Hematopoietic multipotent progenitor cell treated with erythropoietin and hydrocortisone succinate and interleukin-3 and kit ligand, for 4 days (in vitro differentiated cells): ENCODE measurements around the gene SPTLC3.

ENCODE experiments used
- DNase-seq: peaks from one replicate; pipeline ENCODE4 v3.0.0-alpha.2; 2015

SPTLC3 gene

DNA sequence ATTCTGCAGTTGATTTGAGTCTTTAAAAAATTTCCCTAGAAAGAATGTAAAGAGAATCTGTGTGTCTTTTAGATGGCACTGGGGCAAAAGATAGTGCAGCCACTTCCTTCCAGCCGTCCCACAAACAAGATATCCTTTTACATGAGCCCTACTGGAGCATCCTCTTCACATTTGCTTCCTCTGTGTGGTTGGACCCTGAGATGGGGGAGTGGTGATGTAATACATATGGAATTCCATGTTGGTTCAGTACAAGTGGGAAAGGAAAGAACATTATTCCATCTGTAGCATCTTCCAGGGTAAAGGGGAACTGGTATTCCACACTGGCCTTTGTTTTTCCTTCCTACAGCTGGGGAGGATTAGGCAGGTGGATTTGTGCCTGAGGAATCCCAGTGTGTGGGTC, 133.4 kb downstream of the SPTLC3 start:
- DNase-seq, result peak; percentile 29

DNA sequence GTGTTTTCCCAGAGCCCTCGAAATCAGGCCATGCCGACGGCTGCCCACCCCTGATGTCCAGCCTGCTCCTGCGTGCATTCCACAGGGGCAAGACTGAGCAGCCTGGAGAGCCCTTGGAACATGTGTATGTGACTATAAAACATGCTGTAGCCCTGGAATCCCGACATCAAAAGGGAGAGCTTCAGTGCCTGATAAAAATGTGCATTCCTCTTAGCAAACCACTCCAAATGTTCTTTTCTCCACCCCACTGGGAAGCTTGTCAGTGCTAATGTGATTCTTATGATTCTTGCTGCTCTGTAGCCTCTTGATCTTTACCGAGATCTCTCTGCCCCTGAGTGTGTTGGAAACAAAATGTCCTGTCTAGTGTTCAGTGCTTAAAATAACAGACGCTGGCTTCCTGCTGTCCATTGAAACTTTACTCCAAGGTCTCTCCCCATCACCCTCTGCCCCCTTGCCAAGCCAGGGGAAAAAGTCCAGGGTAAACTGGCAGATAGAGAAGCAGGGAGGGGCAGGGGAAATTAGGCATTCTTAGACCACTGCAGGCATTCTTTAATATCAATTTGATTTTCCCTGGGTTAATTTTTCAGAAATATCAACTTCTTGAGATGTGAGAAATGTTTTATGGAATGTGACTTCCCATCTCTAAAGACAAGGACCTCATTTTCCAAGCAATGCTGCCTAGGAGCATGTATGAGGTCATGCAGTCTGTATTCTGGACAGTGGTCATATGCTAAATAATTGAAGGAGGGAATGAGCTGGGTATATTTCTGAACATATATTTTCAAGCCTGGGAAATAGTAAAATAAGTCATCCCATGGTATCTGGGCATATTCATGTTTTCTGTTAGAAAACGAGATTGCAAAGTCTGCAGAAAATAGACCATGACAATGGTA, 138.5 kb downstream of the SPTLC3 start:
- no peak for DNase-seq

DNA sequence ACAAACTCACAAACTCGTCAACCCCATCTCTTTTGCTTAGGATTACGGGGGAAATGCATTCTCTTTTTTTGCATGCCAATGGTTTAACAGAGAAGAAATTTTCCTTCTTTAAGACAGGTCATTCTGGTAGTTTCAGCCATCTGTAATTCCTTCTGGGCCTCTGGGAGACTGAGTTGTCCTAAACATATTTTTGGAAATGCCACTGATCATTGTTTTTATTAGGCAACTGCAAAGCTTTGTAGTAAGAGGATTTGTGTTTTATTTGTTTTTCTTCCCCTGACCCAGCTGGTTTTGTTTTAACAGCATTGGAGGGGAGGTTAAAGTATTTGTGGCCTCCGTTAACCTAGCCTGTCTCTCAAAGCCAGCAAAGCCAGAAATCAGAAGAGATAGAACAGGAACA, 139.2 kb downstream of the SPTLC3 start:
- no peak for DNase-seq

DNA sequence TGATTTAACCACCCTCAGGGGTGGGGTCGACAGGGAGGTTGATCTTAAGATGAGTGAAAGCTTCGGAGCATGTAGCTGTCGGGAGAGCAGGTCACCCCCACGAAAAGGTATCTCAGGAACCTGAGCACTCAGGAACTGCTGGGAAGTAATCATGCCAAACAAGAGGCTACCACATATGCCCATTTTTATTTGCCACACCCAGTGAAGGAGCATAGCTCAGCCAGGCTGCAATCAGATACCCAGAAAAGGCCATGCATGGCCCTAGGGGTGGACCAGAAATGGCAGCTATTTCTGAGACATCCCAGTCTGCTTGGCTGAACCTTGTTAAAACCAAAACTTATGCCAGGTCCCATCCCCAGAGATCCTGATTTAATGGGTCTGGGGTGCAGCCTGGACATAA, 139.6 kb downstream of the SPTLC3 start:
- no peak for DNase-seq

DNA sequence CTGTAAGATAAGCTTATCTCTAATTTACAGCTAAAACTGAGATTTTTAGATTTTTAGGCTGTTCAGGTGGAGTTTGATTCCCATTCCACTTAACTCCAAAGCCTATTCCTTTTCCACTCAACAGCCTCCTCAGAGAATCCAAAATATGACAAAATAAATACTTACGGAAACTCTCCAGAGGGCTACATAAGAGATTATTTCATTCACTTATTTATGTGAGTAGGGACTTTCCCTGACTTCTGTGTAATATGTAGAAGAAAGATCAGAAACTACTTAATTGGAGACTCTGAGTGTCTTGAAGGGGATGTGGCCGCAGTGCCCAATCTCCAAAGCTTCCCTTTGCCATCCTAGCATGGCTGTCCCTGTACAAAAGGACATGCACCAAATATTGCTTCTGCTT, 140.2 kb downstream of the SPTLC3 start:
- no peak for DNase-seq

DNA sequence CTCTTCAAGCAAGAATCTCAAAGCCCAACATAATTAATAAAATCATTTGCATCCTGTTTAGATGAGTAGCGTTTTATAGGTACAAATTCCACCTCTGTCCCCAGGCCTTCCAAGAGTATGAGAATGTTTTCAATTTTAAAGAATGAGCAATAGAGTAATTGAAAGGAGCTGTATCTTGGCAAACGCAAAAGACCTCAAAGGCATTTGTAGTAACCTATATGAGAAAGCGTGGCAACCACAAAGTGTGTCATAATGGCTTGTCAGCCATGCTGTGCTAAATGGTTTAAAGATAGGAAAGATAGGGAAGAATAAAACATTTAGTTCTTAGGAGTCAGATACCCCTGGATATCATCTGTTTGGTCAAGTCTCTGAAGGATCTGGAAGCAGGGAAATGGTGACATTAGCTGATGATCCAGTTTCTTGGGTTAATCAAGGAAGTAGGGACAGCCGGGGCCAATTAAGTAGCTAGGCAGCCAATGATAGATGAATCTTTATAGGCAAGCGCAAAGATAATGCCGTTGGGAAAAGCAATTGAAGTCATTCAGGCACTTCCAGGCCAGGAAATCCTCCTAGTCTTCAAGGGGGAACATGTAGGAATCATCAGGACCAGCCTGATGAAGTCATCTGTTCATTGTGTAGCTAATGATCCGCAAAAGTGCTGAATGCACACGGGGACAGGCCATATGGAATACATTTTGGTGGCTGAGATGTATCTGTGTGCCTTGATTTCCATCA, 140.8 kb downstream of the SPTLC3 start:
- DNase-seq, result no peak

DNA sequence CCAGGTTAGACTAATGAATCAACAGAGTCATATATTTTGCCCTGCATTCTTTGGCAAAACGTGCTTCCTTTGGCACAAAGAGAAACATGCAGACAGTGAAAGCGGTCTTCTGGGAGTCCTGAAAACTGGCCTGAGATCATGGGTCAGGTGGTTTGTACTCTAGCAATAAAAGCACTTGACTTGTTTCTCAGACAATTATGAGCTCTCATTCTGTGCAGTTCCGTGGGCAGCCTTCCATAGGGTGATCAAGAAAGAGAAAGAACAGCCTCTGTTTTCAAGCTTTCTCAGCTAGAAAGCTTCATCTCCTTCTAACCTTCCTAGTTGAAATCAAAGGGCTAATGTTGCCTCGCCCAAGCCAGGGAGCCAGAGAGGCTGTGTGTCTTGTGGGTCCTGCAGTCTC, 149.6 kb downstream of the SPTLC3 start:
- no peak for DNase-seq

DNA sequence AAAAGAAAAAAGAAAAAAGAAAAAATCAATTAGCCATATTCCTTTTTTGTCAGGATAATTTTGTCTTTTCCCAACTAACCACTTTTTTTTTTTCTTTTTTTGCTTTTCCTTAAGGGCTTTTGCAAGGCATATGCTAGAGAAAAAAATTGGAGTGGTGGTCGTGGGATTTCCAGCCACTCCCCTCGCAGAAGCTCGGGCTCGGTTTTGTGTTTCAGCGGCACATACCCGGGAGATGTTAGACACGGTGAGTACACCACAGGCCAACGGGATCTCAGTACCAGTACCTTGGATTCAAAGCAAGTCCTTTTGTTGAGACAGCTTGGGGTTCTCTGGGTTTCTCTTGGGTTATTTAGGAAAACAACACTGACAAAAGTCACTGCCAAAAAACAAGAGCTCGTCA, 151.1 kb downstream of the SPTLC3 start:
- no peak for DNase-seq

DNA sequence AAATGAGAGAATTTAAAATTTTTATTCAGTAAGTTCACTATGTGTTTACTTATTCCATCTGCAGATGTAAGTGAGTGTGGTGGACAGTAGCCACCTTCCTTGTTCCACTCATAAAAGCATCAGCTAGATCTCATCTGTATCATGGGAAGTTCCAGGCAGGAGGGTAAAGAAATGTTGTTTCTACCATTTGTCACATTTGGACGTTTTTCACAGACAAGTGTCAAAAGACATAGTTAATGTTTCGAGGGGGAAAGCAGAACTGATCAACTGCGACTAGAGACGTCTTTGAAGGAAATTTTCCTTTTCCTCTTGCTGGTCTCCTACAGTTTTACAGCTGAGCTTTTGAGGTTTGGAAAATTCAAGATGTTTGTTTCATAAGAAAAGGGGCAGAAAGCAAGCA, 156.4 kb downstream of the SPTLC3 start:
- DNase-seq, result no peak

DNA sequence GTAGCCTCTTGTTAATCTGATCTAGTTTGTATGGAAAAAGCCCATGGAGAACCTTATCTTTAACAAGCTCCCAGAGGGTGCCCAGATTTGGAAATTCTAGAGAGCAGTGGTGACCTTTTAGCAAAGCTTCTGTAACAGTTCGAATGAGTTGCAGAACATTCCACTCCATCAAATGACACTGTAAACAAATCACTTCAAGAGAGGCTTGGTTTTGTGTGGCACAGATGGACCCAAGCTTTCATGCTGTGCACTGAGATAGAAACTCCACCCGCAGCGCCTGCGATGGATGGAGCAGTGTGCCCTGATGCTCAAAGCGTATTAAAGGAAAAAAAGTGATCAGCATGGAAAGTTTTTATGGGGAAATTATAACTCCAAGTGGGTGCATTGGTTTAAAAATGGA, 157.2 kb downstream of the SPTLC3 start:
- DNase-seq, result no peak

DNA sequence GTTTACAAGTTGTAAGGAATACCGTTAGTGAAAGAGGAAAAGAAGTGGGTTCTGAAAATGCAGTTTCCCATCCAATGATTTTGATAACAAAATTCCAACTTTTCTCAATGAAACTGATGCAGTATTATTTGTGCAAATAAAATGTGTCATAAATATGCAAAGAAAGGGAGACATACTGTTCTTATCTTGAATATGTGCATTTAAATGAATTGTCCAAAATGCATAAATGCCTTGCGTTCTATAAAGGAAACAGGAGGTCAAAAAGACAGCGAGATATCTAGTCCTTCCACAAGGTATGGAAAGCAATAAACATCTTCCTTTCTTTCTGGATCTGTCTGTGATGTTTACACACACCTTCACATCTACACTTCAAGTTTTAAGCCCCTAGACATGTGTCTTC, 157.7 kb downstream of the SPTLC3 start:
- DNase-seq, result no peak

DNA sequence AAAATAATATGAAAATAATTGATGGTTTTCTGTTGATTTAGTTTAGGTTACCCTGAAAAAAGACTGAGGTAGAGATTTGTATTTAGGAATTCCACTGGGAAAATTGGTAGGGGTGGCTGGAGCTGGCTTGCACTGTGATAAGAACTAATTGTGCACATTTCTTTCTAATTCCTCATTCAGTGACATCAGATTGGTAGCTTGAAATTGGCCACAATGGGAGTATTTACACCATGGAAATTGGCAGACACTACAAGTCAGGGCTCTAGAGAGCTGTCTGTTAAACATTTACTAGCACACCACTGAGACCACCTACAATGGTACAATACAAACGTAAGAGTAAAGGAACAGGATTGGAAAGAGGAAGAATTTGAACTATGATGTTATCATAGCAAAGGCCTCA, 160.3 kb downstream of the SPTLC3 start:
- no peak for DNase-seq

DNA sequence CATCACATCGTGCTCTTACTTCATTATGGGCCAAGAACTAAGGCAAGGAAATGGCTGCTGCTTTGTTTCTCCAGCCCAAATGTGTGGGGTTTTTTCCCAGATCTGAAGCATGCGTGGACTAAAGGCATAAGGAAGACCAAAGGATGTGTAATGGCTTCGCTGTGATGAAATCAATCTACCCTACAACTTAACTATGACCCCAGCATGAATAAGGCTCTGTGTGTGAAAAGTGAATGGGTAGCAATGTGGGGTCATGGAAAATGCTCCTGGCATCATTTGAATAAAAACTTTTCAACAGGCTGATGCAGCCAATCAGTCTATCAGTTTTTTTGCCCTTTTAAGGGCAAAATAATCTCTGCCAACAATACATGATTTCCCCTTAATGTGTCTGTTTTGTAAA, 162.0 kb downstream of the SPTLC3 start:
- no peak for DNase-seq

DNA sequence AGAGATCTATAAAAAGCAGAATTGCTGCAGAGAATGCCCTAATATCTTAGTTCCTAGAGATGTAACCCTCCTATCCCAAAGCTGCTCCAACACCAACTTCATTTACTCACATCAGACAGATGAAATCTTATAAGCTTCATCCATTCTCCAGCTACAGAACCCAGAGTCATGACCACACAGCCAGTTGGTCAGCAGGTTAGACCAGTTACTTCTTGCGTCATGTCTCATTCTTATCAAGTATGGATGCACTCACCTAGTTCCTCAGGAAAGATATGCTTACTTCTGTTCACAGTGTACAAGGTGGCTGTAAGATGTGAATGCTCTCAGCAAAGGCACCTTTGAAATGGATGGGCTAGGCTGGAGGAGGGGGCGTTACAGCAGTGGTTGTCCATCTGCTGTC, 164.4 kb downstream of the SPTLC3 start:
- DNase-seq, result no peak

DNA sequence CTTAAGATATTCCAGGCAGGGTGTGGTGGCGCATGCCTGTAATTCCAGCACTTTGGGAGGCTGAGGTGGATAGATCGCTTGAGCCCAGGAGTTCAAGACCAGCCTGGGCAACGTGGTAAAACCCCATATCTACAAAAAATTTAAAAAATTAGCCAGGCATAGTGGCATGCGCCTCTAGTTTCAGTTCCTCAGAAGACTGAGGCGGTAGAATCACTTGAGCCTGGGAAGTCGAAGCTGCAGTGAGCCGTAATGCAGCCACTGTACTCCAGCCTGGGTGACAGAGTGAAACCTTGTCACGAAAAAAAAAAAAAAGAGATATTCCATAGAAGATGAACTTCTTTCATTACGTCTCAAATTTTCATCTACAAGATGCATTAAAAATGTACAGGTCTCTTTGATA, 165.6 kb downstream of the SPTLC3 start:
- no peak for DNase-seq

DNA sequence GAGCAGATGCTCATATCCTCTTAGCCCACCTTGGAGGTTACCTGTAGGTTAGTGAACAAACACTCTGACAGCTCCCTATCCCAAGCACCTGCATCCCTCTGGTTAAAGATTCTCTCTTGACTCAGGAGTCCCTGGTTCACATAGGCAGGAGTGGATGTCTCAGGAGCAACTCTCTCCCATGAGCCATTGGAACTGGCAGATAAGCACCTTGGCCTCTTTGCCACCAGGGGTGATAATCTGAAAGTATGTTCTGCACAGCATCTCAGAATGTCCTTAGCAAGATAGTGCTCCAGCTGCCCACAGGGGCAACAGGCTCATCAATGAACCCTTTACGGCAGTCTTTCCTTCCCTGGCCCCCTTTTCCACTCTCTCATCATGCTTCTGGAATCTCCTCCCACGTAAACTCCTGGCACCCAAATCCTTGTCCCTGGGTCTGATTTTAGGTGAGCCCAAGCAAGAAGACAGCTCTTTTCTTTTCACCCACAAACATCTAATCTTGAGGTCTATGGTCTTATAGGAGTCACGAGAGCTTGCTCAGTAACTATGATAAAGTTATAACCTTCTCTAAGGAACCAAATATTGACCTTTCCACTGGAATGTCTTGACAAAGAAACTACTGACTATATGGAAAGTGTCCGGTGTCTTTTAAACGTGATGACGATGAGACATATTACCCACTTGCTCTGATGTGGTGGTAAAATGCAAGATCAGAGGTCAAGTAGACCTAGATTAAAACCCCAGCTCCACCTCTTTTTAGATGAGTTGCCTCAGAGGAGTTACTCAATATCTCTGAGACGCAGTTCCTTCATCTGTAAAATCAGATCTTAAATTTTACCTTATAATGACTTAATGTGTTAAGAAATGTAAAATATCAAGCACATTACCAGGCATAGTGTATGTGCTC, 172.5 kb downstream of the SPTLC3 start:
- peak; percentile 7 for DNase-seq

DNA sequence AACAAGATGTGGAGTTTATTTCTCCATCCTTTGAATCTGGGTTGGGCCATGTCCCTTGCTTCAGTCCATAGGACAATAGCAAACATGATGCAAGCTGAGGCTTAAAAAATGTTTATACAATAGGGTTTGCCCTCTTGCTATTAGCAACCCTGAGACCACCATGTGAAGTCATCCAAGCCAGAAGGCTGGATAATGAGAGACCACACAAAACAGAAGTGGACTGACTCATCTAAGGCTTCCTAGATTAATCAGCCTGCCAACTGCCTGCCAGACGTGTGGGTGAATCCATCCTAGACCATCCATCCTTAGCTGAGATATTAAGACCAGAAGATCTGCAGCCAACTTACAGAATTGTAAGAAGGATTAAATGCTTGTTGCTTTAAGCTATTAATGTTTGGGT, 174.2 kb downstream of the SPTLC3 start:
- no peak for DNase-seq

DNA sequence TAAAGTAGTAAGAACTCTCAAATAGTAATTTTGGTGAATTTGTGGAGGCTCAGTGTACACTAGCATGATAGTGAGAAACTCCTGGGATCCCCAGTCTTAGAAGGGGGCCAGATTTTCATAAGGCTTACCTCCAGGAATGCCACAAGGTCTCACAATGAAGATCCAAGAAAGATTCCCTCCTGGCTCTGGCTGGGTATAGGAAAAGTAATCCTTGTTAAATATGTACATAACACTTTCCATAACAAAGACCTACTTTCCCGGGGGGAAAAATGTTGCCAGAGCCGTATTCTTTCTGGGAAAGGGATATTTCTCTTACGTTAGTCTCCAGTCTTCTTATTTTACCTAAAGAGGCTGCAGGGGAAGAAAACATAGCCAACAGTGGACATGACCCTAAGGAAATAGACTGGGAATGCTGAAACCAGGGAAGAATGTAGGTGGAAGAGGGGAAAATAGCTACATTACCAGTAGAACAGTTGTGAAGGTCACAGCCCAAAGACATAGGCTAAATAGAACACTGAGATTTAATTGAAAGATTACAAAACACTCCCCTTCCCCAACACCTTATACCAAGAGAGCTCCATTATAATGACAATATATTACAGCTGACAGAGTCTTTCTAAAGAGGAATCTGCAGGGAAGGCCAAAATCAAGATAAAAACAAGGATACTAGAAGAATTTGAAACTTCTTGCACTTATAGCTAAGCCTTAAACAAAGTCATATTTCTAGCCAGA, 177.4 kb downstream of the SPTLC3 start:
- DNase-seq, result no peak

DNA sequence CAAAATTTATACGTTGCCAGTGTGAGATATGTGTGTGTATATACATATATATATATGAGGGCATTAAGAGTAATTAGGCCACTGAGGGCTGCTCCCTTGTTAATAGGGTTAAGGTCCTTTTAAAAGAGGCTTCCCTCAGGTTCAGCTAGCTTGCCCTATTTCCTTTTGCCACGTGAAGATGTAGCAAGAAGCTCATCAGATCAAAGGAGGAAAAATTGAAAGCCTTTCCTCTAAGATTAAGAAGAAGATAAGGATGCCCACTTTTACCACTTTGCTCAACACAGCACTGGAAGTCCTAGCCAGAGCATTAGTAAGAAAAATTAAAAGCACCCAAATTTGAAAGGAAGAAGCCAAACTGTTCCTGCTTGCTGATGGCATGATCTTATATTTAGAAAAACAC, 179.1 kb downstream of the SPTLC3 start:
- DNase-seq, result no peak

DNA sequence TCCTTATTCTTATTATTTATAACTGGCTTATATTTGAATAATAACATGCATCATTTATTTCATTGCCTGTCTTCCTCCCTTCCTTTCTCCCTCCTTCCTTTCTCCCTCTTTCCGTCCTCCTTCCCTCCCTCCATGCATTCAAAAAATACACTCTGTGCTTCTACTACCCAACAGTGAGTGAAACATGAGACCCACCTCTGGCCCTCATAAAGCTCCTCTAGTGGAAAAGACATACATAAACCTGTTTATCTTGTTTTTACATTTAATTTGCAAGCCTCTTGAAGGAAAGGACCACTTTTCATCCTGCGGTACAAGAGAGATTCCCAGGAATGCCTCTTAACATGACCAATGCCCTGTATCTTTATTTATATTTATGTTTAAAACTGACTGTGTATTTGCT, 190.5 kb downstream of the SPTLC3 start:
- no peak for DNase-seq

DNA sequence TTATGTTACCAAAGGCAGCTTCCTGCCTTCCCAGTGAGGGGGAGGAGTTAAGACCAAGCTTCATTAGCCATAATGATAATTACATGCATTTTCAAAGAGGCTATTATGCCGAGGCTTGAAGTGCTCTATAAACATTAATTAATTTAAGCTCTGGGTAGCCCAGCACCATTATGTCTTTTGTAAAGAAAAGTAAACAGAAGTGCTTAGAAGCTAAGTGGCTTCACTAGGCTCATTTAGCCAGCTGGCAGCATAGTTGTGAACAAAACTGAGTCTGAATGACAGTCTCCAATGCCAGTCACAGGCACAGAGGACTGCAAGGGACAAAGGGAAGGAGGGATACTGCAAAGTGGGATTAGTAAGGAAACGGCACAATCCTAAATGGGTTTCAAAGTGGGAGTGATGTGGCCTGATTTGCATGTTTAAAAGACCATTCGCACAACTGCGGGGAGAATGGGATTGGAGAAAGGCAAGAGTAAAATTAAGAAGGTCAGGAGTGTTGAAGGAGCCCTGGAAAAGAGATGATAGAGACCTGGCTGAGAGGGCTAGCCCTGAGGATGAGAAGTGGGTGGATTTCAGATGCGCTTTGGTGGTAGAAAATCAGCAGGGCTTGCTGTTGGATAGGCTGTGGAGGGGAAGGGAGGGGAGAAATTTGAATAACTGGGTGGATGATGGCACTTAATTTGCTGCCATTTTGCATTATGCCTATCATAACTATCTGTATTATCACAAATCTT, 192.2 kb downstream of the SPTLC3 start:
- DNase-seq, result no peak

DNA sequence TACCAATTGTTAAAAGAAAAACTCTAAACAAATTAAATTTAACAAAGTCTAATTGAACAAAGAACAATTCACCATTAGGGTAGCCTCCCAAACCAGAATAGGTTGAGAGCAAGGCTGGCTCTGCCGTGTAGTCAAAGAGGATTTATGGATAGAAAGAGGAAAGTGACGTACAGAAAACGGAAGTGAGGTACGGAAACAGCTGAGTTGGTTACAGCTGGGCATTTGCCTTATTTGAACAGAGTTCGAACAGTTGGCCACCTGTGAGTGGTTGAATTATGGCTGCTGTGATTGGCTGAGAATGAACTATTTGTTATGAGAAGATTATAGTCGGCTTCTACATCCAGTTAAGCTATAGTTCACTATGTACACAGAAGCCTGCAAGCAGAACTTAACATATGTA, 193.8 kb downstream of the SPTLC3 start:
- peak; percentile 47 for DNase-seq
